Gastrocnemius medialis (tissue), 4 donors: ENCODE data around the gene GMPR2. TPM values are rescaled to one million over a fixed set of nuclear protein-coding genes. Genes with fewer than 3 reads are reported as not detected.

Experiments used
- ATAC-seq, 2 donors: fragments of 150-250 bp; one replicate each; pipeline ENCODE4 v1.9.1; 2016
- DNase-seq, 2 donors: peaks; one replicate each; pipeline ENCODE4 v3.0.0-alpha.2; 2019
- H3K27ac ChIP-seq, 4 donors: fragments of 200-600 bp; sonication (generic); 1 replicate in 1 of 4; 2 replicates in 3 of 4; pipeline ENCODE4 v1.5.1; 2016 to 2018; ENCODE audit warnings: mild to moderate bottlenecking in 2 of 4, moderate library complexity in 1 of 4
- H3K27me3 ChIP-seq, 3 donors: fragments of 200-600 bp; sonication (generic) in 2 of 3; 1 replicate in 1 of 3; 2 replicates in 2 of 3; pipeline versions ENCODE4 v1.5.1 to v1.6.0; 2016 to 2019; ENCODE audit warnings: mild to moderate bottlenecking in 1 of 3, moderate library complexity in 1 of 3
- H3K36me3 ChIP-seq, 2 donors: fragments of 200-600 bp; sonication (generic) in 1 of 2; one replicate each; pipeline ENCODE4 v1.5.1; 2017 to 2018
- H3K4me1 ChIP-seq, 2 donors: fragments of 200-600 bp; sonication (generic) in 1 of 2; one replicate each; pipeline ENCODE4 v1.5.1; 2016 to 2017; ENCODE audit warnings: mild to moderate bottlenecking in 2 of 2
- H3K4me3 ChIP-seq, 4 donors: fragments of 200-600 bp; sonication (generic) in 3 of 4; 1 replicate in 1 of 4; 2 replicates in 3 of 4; pipeline ENCODE4 v1.5.1; 2016 to 2019; ENCODE audit warnings: mild to moderate bottlenecking in 2 of 4
- H3K9me3 ChIP-seq, 3 donors: fragments of 200-600 bp; sonication (generic) in 2 of 3; 1 replicate in 1 of 3; 2 replicates in 2 of 3; pipeline ENCODE4 v1.5.1; 2016 to 2019
- CTCF ChIP-seq, 5 experiments: fragments of 450-650 bp in 3 of 5; fragments of 200-600 bp in 2 of 5; sonication (generic) in 2 of 5; IDR thresholded peaks in 4 of 5; conservative IDR thresholded peaks in 1 of 5; 1 replicate in 4 of 5; 2 replicates in 1 of 5; pipeline ENCODE4 v1.5.1; 2016 to 2019; ENCODE audit warnings: antibody characterized with exemption in 5 of 5, mild to moderate bottlenecking in 3 of 5, moderate library complexity in 3 of 5
- POLR2A ChIP-seq, 2 donors: fragments of 450-650 bp; IDR thresholded peaks; one replicate each; pipeline ENCODE4 v1.6.1; 2017; ENCODE audit warnings: antibody characterized with exemption in 2 of 2, mild to moderate bottlenecking in 2 of 2, moderate library complexity in 2 of 2
- in situ Hi-C, 4 donors: fragments of 200-750 bp; cut with MboI; loops; one replicate each; pipeline versions ENCODE4 v1.15.0 to v1.8.0; 2017; ENCODE audit warnings: low sequenced_read_pairs in 4 of 4
- intact Hi-C: fragments of 100-400 bp; cut with DNase I; formaldehyde crosslinking; loops from one replicate; pipeline ENCODE4 v1.15.1; 2023; ENCODE audit warnings: low total_unique reads
- total RNA-seq, 4 donors: library from RNA; depleted of rRNA; stranded (reverse); fragments of >200 nt; gene quantifications; one replicate each; pipeline versions ENCODE4 v1.1.0 to v1.2.3, GENCODE V29; 2016

Gene GMPR2
- total RNA-seq = 10 to 100 TPM; 15.4 to 44.8 (median 27.4) TPM

- DNase-seq = peak in 1 of 2 donors; percentile 50
- H3K4me1 ChIP-seq = peaks cover 39 to 48% of the 10 kb centered on the region in 2 donors
- in situ Hi-C loops = loop anchor here in 3 of 4 donors (10.0 to 25.0 kb wide), 2 partner anchors 202 to 204 kb away; partner anchors contain the start of genes CBLN3 (in 1 of the 3), KHNYN (in 1 of the 3) and SDR39U1 (in 1 of the 3)
Observed at GRCh38 chr14:24232645-24233537, at the start of gene GMPR2. TSS of gene GMPR2 (plus strand) at chr14:24232929. CDS start at chr14:24233254, 325 bp downstream.

GRCh38 chr14:24183014-24183481 lies 49.7 kb upstream of the GMPR2 start:
- no peaks in the 10 kb centered on the region for H3K9me3 ChIP-seq
- intact Hi-C loops (no loop called here), in situ Hi-C loops (no loop called here)
- TF ChIP-seq CTCF (IDR thresholded peaks at IDR 0.05 in 4 of 5, conservative IDR thresholded peaks at IDR 0.05 in 1 of 5) (no peak), POLR2A (IDR thresholded peaks at IDR 0.05) (no peak)
- H3K4me3 ChIP-seq = no peak overlapping the region
- no peak overlapping the region for H3K27ac ChIP-seq
- peaks cover 20 to 24% of the 10 kb centered on the region in 2 donors for H3K4me1 ChIP-seq
- H3K36me3 ChIP-seq = peaks cover 0 to 83% of the 10 kb centered on the region in 2 donors
- DNase-seq = no peak
- ATAC-seq = no peak
- H3K27me3 ChIP-seq = no peaks in the 10 kb centered on the region

More at GRCh38 chr14:24232645-24233537, at the start of gene GMPR2:
- Histone ChIP-seq H3K9me3 (no peaks in the 10 kb centered on the region), H3K4me3 (peak within 1 kb of the TSS; percentile 71 to 91 (median 86)), H3K36me3 (peaks cover 0 to 19% of the 10 kb centered on the region in 2 donors), H3K27me3 (no peaks in the 10 kb centered on the region), H3K27ac (peak within 1 kb of the TSS; percentile 85 to 96 (median 92))
- intact Hi-C loops = loop anchor here (1.0 to 2.0 kb wide), 4 partner anchors 9 to 86 kb away; partner anchors contain the start of genes IPO4, PSME2, RABGGTA and RNF31
- ATAC-seq = peak; percentile 67 to 74
- TF ChIP-seq POLR2A (IDR thresholded peaks at IDR 0.05) = no peak
- no peak for TF ChIP-seq CTCF (IDR thresholded peaks at IDR 0.05 in 4 of 5, conservative IDR thresholded peaks at IDR 0.05 in 1 of 5)

GRCh38 chr14:24184104-24184970 lies 48.4 kb upstream of the GMPR2 start:
- TF ChIP-seq POLR2A (IDR thresholded peaks at IDR 0.05) (no peak), CTCF (IDR thresholded peaks at IDR 0.05 in 4 of 5, conservative IDR thresholded peaks at IDR 0.05 in 1 of 5) (no peak)
- in situ Hi-C loops = no loop called here
- Histone ChIP-seq H3K4me1 (peaks cover 22 to 26% of the 10 kb centered on the region in 2 donors), H3K36me3 (peaks cover 0 to 77% of the 10 kb centered on the region in 2 donors), H3K9me3 (no peaks in the 10 kb centered on the region), H3K27ac (no peak overlapping the region), H3K4me3 (no peak overlapping the region), H3K27me3 (no peaks in the 10 kb centered on the region)
- ATAC-seq (no peak), DNase-seq (no peak)
- intact Hi-C loops = no loop called here

GRCh38 chr14:24185026-24185425 lies 47.7 kb upstream of the GMPR2 start:
- intact Hi-C loops = no loop called here
- Histone ChIP-seq H3K9me3 (no peaks in the 10 kb centered on the region), H3K36me3 (peaks cover 0 to 71% of the 10 kb centered on the region in 2 donors), H3K4me1 (peaks cover 15 to 19% of the 10 kb centered on the region in 2 donors), H3K27me3 (no peaks in the 10 kb centered on the region), H3K4me3 (no peak overlapping the region), H3K27ac (no peak overlapping the region)
- in situ Hi-C loops = no loop called here
- TF ChIP-seq POLR2A (IDR thresholded peaks at IDR 0.05) (no peak), CTCF (IDR thresholded peaks at IDR 0.05 in 4 of 5, conservative IDR thresholded peaks at IDR 0.05 in 1 of 5) (no peak)
- ATAC-seq = no peak
- no peak for DNase-seq
